K562 (cell line): ENCODE measurements around the gene CDCP1. TPM values are rescaled to one million over a fixed set of nuclear protein-coding genes. Genes with fewer than 3 reads are reported as not detected.

ENCODE experiments used
- EP400 ChIP-seq: fragments of 450-650 bp; IDR thresholded peaks from 2 replicates; pipeline ENCODE4 v1.6.1; 2017; ENCODE audit warnings: antibody characterized with exemption, mild to moderate bottlenecking, moderate library complexity
- ETV5 ChIP-seq: sonication (generic); formaldehyde crosslinking; IDR thresholded peaks from 2 replicates; pipeline ENCODE4 v1.4.0; 2020; ENCODE audit warnings: low read depth, mild to moderate bottlenecking, missing genetic modification reagents
- FOXM1 ChIP-seq, 2 experiments: fragments of 450-650 bp in 1 of 2; sonication (generic) in 1 of 2; formaldehyde crosslinking in 1 of 2; IDR thresholded peaks; 2 replicates each; pipeline versions ENCODE4 v1.6.1 to v1.9.0; 2017 to 2022; ENCODE audit warnings: low read depth in 2 of 2, mild to moderate bottlenecking in 2 of 2, missing genetic modification reagents in 1 of 2, moderate library complexity in 1 of 2
- FOXP4 ChIP-seq: sonication (generic); formaldehyde crosslinking; IDR thresholded peaks from 2 replicates; pipeline ENCODE4 v1.8.0; 2022; ENCODE audit warnings: mild to moderate bottlenecking, missing genetic modification reagents, borderline replicate concordance
- GABPB1 ChIP-seq: sonication (generic); formaldehyde crosslinking; IDR thresholded peaks from 2 replicates; pipeline ENCODE4 v1.8.0; 2022; ENCODE audit warnings: mild to moderate bottlenecking, missing genetic modification reagents
- HMBOX1 ChIP-seq: sonication (generic); IDR thresholded peaks from 2 replicates; pipeline ENCODE4 v1.6.1; 2016
- ID3 ChIP-seq, 2 experiments: fragments of 250-450 bp in 1 of 2; fragments of 450-650 bp in 1 of 2; sonication (Bioruptor Pico) in 1 of 2; IDR thresholded peaks; 2 replicates each; pipeline versions ENCODE4 v1.6.1 to v1.8.0; 2016 to 2021; ENCODE audit warnings: mild to moderate bottlenecking in 2 of 2, moderate library complexity in 2 of 2, missing compliant biosample characterization in 1 of 2, missing genetic modification characterization in 1 of 2
- L3MBTL2 ChIP-seq: fragments of 450-650 bp; IDR thresholded peaks from 2 replicates; pipeline ENCODE4 v1.6.1; 2016; ENCODE audit warnings: mild to moderate bottlenecking, moderate library complexity
- MAFK ChIP-seq: IDR thresholded peaks from 2 replicates; pipeline ENCODE4 v1.6.1; 2011; ENCODE audit warnings: low read length, improper control_type of control experiment
- MCM2 ChIP-seq: fragments of 450-650 bp; IDR thresholded peaks from 2 replicates; pipeline ENCODE4 v1.6.1; 2017; ENCODE audit warnings: low read depth, mild to moderate bottlenecking
- MCM7 ChIP-seq, 2 experiments: fragments of 450-650 bp; IDR thresholded peaks; 2 replicates each; pipeline ENCODE4 v1.6.1; 2016 to 2018
- PML ChIP-seq: IDR thresholded peaks from 2 replicates; pipeline ENCODE4 v1.6.1; 2012; ENCODE audit warnings: low read length, inconsistent platforms
- POLR2AphosphoS5 ChIP-seq: IDR thresholded peaks from 2 replicates; pipeline ENCODE4 v1.6.1; 2011; ENCODE audit warnings: mild to moderate bottlenecking, low read depth, low read length, moderate library complexity; ENCODE audit not compliant: control insufficient read depth, insufficient read depth
- RAD51 ChIP-seq: fragments of 450-650 bp; IDR thresholded peaks from 2 replicates; pipeline ENCODE4 v1.7.1; 2016; ENCODE audit warnings: low read depth, mild to moderate bottlenecking, borderline replicate concordance
- SNAPC5 ChIP-seq: fragments of 250-450 bp; sonication (Bioruptor Pico); IDR thresholded peaks from 2 replicates; pipeline ENCODE4 v1.8.0; 2021; ENCODE audit warnings: moderate library complexity, mild to moderate bottlenecking, inconsistent platforms
- SOX6 ChIP-seq: fragments of 450-650 bp; IDR thresholded peaks from 2 replicates; pipeline ENCODE4 v1.6.1; 2014; ENCODE audit warnings: mild to moderate bottlenecking
- SPI1 ChIP-seq: IDR thresholded peaks from 2 replicates; pipeline ENCODE4 v1.6.1; 2011; ENCODE audit warnings: low read depth, low read length, control low read depth, borderline replicate concordance
- SRSF1 ChIP-seq: fragments of 200-400 bp; formaldehyde crosslinking; IDR thresholded peaks from 2 replicates; pipeline ENCODE4 v1.6.1; 2017; ENCODE audit warnings: mild to moderate bottlenecking, low read depth, low read length, moderate library complexity
- STAT5A ChIP-seq: IDR thresholded peaks from 2 replicates; pipeline ENCODE4 v1.6.1; 2012; ENCODE audit warnings: low read length, inconsistent platforms, borderline replicate concordance
- THRB ChIP-seq: fragments of 450-650 bp; formaldehyde crosslinking; conservative IDR thresholded peaks from 2 replicates; pipeline ENCODE4 v1.4.0; 2022; ENCODE audit warnings: mild to moderate bottlenecking, missing genetic modification characterization
- ZNF23 ChIP-seq: fragments of 250-450 bp; sonication (Bioruptor Pico); IDR thresholded peaks from 2 replicates; pipeline ENCODE4 v1.4.0; 2020; ENCODE audit warnings: mild to moderate bottlenecking
- ZNF589 ChIP-seq: fragments of 200-800 bp; sonication (Bioruptor generic); IDR thresholded peaks from 2 replicates; pipeline ENCODE4 v1.6.1; 2016; ENCODE audit warnings: low read depth, missing genetic modification characterization, missing compliant biosample characterization
- ZNF695 ChIP-seq: fragments of 450-650 bp; formaldehyde crosslinking; IDR thresholded peaks from 2 replicates; pipeline ENCODE4 v1.4.0; 2020; ENCODE audit warnings: mild to moderate bottlenecking, moderate library complexity
- polyA plus RNA-seq, 8 experiments: library from polyadenylated mRNA; depleted of rRNA in 4 of 8; stranded (reverse) in 5 of 8; unstranded in 3 of 8; fragments of >200 nt; fragmentation: Nextera tagmentation in 2 of 8; fragmentation: Illumina TruSeq in 1 of 8; extraction: Ambion mirVana in 2 of 8; extraction: Trizol in 1 of 8; gene quantifications; 2 replicates each; pipeline versions ENCODE4 v1.2.1 to v1.2.3, GENCODE V29; 2011 to 2014; ENCODE audit warnings: inconsistent platforms in 1 of 8, missing spikeins in 1 of 8
- total RNA-seq, 7 experiments: library from RNA; depleted of rRNA in 6 of 7; stranded (reverse); fragments of >200 nt in 6 of 7; fragmentation: Illumina TruSeq in 2 of 7; extraction: Trizol in 2 of 7; gene quantifications; 2 replicates each; pipeline versions ENCODE4 v1.2.1 to v1.2.3, GENCODE V29; 2011 to 2021; ENCODE audit warnings: low replicate concordance in 1 of 7

CDCP1 gene
- total and polyA plus RNA-seq, 9 of the 15 experiments (the other 6 are each of a cell fraction or from before 2014, with no cell fraction given) = 3.9 to 16.4 (median 5.2) TPM

- no peak for TF ChIP-seq THRB
- peak; percentile 42; the same call in 1 of the 2 replicates for TF ChIP-seq FOXM1 (IDR thresholded peaks at IDR 0.05; ENCODE audit: low read depth)
- no peak for TF ChIP-seq FOXM1 (CRISPR knock-in tag; IDR thresholded peaks at IDR 0.05; ENCODE audit: low read depth)
- TF ChIP-seq ZNF23 = no peak
- 0 out of 2 replicates have a peak, but pooled peaks have one; percentile 53 for TF ChIP-seq ZNF589
- peak; percentile 80 for TF ChIP-seq L3MBTL2
- no peak for TF ChIP-seq STAT5A
- TF ChIP-seq FOXP4 (CRISPR knock-in tag) = no peak
- peak; percentile 70 for TF ChIP-seq SOX6
- TF ChIP-seq MCM7 (IDR thresholded peaks at IDR 0.05) = no peak
- no peak for TF ChIP-seq SRSF1
- TF ChIP-seq GABPB1 (CRISPR knock-in tag) = 0 out of 2 replicates have a peak, but pooled peaks have one; percentile 34
- TF ChIP-seq ETV5 (CRISPR knock-in tag) = no peak; the same call in 1 of the 2 replicates
- no peak for TF ChIP-seq ID3 (CRISPR knock-in tag; IDR thresholded peaks at IDR 0.05)
- 0 out of 2 replicates have a peak, but pooled peaks have one; percentile 11 for TF ChIP-seq ID3 (tag; IDR thresholded peaks at IDR 0.05)
- TF ChIP-seq RAD51 = no peak
- no peak for TF ChIP-seq MAFK
- TF ChIP-seq MCM2 = no peak
- TF ChIP-seq EP400 = no peak
- TF ChIP-seq ZNF695 (CRISPR knock-in tag) = no peak
- TF ChIP-seq PML = no peak
- no peak for TF ChIP-seq SNAPC5 (CRISPR knock-in tag)
- TF ChIP-seq POLR2AphosphoS5 = peak; percentile 34; the same call in 1 of the 2 replicates
- peak; percentile 93 for TF ChIP-seq HMBOX1
- TF ChIP-seq SPI1 = peak; percentile 67
Observed at GRCh38 chr3:45084820-45085816, 61.1 kb downstream of the CDCP1 start (continued).
